HTERT RPE-1 (cell line): ENCODE data around the gene ASB6.

Source experiments
- in situ Hi-C: fragments of 300-500 bp; cut with MboI; formaldehyde crosslinking; loops from 4 replicates; pipeline ENCODE4 v1.14.3; 2020; ENCODE audit warnings: low sequenced_read_pairs

The ASB6 gene

GRCh38 chr9:129610473-129611306 lies 31.3 kb downstream of the ASB6 start:
- in situ Hi-C loops: loop anchor here (25.0 kb wide), 1 partner anchor 473 kb away; no protein-coding TSS in a partner anchor

- in situ Hi-C loops: loop anchor here (25.0 kb wide), 1 partner anchor 473 kb away; no protein-coding TSS in a partner anchor
Observed at GRCh38 chr9:129610213-129610472, 31.8 kb downstream of the ASB6 start.

DNA sequence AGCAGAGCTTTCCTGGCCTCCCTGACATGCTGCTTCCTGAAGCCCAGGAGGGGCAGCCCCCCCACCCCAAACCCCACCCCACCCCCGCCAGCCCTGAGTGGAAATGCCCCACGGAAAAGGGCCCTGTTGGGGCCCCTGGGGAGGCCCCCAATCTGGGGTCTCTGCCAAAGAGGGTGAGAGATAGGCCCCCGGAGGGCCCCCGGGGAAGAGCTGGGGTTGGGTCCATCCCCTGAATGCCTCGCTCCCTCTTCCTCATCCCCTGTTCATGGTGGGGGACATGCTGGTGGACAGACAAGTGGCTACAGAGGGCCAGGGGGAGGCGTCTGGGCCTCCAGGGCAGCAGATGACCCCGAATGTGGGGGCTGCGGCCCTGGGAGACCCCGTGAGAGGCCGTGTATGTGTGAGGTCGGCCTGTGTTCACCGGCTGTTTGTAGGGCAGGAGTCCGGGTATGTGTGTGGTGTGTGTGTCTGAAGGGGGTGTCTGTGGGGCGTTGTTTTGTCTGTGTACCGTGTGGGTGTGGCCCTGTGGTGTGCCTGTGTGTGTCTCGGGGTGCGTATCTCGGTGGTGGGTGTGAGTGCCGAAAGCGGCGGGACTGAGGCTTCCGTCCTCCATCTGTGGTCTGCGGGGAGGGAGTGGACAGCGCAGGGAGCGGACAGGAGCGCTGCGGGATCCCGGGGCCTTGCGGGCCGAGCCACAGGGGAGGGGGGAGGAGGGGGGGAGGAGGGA lies 32.3 kb downstream of the ASB6 start:
- in situ Hi-C loops: loop anchor here (25.0 kb wide), 1 partner anchor 472 kb away; no protein-coding TSS in a partner anchor

DNA sequence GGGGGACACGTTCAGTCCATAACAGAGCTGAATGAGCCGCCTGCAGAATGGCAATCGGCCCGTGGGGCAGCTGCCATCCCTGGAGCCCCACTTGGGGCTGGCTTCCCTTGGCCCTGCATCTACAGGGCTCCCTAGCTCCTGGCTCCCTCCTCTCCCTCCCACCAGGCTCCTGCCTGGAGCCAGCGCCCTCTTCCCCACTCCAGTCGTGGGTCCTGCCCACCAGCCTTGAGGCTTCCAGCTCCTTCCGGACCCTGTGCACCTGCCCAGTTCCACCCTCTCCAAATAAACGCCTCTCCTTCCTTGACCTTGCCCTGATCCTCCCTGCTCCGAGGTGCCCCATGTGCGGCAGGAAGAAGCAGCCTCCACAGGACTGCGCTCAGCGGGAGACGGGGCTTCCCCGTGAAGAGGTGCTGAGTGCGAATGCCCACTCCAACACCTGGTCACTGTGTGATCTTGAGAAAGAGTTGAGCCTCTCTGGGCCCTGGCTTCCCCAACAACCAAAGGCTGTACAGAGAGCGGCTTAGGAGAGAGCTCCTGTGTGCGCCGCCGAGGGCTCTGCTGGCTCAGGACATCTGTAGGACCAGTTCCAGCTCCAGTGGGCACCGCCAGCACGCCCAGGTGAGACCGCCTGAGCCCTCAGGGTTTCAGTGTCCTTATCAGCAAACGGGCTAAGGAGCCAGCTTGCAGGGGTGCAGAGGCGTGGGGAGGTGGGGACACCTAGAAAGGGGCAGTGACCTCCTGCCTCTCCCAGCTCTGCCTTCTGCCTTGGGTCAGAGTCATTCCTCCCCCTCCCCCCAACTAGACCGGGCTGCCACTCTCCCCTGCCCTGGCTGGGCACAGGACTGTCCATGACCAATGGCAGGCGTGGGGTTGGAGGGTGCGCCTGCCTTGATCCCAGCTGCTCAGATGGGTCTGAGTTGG lies 33.1 kb downstream of the ASB6 start:
- in situ Hi-C loops: loop anchor here (25.0 kb wide), 1 partner anchor 472 kb away; no protein-coding TSS in a partner anchor

- in situ Hi-C loops: loop anchor here (25.0 kb wide), 1 partner anchor 470 kb away; no protein-coding TSS in a partner anchor
Observed at GRCh38 chr9:129607027-129607387, 34.9 kb downstream of the ASB6 start.

GRCh38 chr9:129606161-129607026 lies 35.6 kb downstream of the ASB6 start:
- in situ Hi-C loops: loop anchor here (25.0 kb wide), 1 partner anchor 469 kb away; no protein-coding TSS in a partner anchor

DNA sequence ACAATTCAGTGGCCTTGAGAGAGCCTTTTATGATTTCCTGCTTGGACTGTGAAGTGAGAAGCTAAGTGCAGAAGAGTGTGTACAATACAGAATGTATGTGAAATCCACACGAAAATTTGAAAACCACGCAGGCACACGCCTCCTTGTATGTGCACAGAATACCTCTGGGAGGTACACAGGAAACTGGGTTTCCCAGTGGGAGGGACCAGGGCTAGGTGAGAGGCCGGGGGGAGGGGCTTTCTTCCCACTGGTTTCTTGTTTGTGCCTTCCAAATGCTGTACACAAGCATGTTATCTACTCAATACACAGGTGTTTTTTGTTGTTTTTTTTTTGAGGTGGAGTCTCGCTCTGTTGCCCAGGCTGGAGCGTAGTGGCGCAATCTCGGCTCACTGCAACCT lies 37.2 kb downstream of the ASB6 start:
- in situ Hi-C loops: loop anchor here (25.0 kb wide), 1 partner anchor 467 kb away; no protein-coding TSS in a partner anchor

GRCh38 chr9:129604056-129604765 lies 37.7 kb downstream of the ASB6 start:
- in situ Hi-C loops: loop anchor here (25.0 kb wide), 1 partner anchor 467 kb away; no protein-coding TSS in a partner anchor

- in situ Hi-C loops: loop anchor here (25.0 kb wide), 1 partner anchor 466 kb away; no protein-coding TSS in a partner anchor
Observed at GRCh38 chr9:129602598-129603415, 39.1 kb downstream of the ASB6 start.

DNA sequence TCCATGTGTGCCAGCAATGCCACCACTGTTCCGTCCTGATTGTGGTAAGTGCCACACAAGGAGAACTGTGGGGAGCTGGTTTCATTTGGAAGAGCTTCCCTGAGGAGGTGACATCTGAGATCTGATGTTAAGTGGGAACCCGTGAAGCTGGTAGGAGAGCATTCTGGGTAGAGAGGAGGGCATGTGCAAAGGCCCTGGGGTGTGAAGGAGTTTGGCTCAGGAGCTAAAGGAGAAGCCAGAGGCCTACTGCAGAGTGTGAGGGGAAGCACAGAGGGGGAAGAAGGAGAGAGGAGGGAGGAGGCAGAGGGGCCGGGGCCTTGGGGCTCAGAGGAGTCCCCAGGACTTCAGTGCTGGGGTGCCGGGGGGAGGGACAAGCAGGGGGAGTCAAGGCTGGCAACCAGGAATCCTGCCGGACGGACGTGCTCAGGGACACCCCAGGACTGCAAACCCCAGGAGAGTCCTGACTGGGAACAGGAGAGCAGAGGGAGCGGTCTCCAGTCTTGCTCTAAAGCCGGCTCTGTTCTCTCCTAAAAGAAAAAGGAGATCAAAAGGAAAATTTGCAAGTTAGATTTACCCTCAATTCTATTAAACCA lies 40.8 kb downstream of the ASB6 start:
- in situ Hi-C loops: loop anchor here (25.0 kb wide), 1 partner anchor 464 kb away; no protein-coding TSS in a partner anchor

GRCh38 chr9:129598089-129598596 lies 43.8 kb downstream of the ASB6 start:
- in situ Hi-C loops: no loop called here

- in situ Hi-C loops: no loop called here
Observed at GRCh38 chr9:129597355-129598088, 44.4 kb downstream of the ASB6 start.

GRCh38 chr9:129596541-129597331 lies 45.2 kb downstream of the ASB6 start:
- in situ Hi-C loops: no loop called here

DNA sequence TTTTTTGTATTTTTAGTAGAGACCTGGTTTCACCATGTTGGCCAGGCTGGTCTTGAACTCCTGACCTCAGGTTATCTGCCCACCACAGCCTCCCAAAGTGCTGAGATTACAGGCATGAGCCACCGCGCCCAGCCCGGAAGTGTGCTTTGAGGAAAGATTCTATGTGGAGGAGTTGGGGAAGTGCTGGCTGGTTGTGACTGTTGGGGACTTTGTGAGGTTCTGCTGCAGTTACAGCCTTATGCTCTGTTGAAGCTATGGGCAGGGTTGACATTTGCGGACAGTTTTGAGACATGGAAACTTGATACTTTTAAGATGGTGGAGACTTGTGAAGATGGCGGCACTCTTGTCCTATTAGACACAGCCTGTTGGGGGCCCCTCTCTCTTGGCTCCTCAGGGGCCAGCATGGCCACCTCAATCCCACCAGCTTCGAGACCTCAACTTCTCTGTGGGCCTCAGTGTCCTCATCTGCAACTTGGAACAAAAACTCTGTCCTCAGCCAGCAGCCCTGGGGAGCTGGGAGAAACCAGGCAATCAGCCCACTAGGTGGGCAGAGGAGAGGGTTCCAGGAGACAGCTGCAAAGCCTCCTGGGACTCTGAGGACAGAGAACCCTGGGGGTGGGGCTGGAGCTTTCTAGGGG lies 45.9 kb downstream of the ASB6 start:
- in situ Hi-C loops: no loop called here

DNA sequence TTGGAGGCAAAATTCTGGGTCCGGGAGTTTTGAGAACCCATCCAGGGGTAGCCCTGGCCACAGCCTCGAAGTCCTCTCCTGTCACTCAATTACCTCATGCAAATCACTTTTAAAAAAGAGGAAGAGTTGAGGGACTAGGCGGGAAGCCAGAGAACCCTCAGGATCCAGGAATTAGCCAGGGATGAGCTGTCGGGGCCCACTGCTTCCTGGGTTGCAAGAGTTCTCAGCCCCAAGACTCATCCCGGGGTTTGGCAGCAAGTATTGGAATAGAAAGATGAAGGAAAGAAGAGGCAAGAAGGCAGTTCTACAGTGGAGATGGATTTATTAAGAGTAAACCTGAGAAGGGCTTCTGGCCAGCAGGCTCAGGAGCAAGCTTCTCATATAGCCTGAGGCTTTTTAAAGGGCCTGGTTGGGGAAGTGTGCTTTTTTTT lies 46.6 kb downstream of the ASB6 start:
- in situ Hi-C loops: no loop called here

DNA sequence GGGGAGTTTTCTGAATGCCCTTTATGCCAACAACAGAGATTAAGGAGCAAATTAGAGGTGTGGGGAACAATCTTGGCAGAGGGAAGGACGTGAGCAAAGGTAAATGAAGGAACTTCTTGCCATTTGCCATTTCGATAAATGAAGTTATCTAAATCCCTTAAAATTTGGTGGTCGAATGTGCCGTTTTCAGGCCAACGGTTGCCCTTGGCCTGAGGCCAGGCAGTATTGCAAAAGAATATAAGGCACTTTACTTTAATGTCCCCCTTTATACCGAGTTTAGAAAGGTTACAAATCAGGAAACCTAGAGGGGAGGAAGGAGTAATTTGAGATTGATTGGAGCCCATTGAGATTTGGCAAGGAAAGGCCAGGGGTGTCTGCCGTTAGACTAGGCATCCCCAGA lies 47.3 kb downstream of the ASB6 start:
- in situ Hi-C loops: no loop called here
